Heart right ventricle (tissue), 16 donors: ENCODE measurements around the gene IFT88. TPM values are rescaled to one million over a fixed set of nuclear protein-coding genes. Genes with fewer than 3 reads are reported as not detected.

Experiments used
- ATAC-seq, 8 donors: fragments of 200-7000 bp; cut with Tn5 transposase; one replicate each; pipeline ENCODE4 v1.9.1; 2020; ENCODE audit warnings: mild to moderate bottlenecking in 8 of 8, moderate library complexity in 8 of 8, moderate number of reproducible peaks in 1 of 8
- DNase-seq, 2 donors: peaks; one replicate each; pipeline ENCODE4 v3.0.0-alpha.2; 2020
- H3K27ac ChIP-seq, 10 donors: fragments of 200-600 bp; sonication (generic) in 2 of 10; one replicate each; pipeline versions ENCODE4 v1.5.0 to v1.8.0; 2020 to 2022; ENCODE audit warnings: mild to moderate bottlenecking in 3 of 10
- H3K27me3 ChIP-seq, 7 donors: fragments of 200-600 bp; one replicate each; pipeline ENCODE4 v1.8.0; 2021 to 2022; ENCODE audit warnings: mild to moderate bottlenecking in 2 of 7
- H3K36me3 ChIP-seq, 9 donors: fragments of 200-600 bp; sonication (generic) in 1 of 9; one replicate each; pipeline versions ENCODE4 v1.5.0 to v1.8.0; 2020 to 2022; ENCODE audit warnings: mild to moderate bottlenecking in 2 of 9
- H3K4me1 ChIP-seq, 9 donors: fragments of 200-600 bp; sonication (generic) in 1 of 9; one replicate each; pipeline versions ENCODE4 v1.5.0 to v1.8.0; 2020 to 2022; ENCODE audit warnings: mild to moderate bottlenecking in 4 of 9
- H3K4me3 ChIP-seq, 10 donors: fragments of 200-600 bp; sonication (generic) in 2 of 10; one replicate each; pipeline versions ENCODE4 v1.5.0 to v1.8.0; 2020 to 2022; ENCODE audit warnings: mild to moderate bottlenecking in 7 of 10, moderate library complexity in 2 of 10
- H3K9me3 ChIP-seq, 11 donors: fragments of 200-600 bp in 10 of 11; sonication (generic) in 2 of 11; one replicate each; pipeline versions ENCODE4 v1.5.0 to v1.8.0; 2013 to 2022; ENCODE audit warnings: mild to moderate bottlenecking in 2 of 11, control low read depth in 1 of 11, moderate library complexity in 1 of 11
- WGBS, 2 donors: extraction: QIAGEN DNeasy Blood & Tissue Kit; methylation state at CpG; one replicate each; pipeline ENCODE4 v1.1.7; 2013; ENCODE audit warnings: inconsistent platforms in 1 of 2; 5-methylcytosine and 5-hydroxymethylcytosine counted together
- intact Hi-C, 10 donors: fragments of 100-400 bp; cut with DNase I; formaldehyde crosslinking; loops; one replicate each; pipeline versions ENCODE4 v1.11.1 to v1.14.2; 2022
- polyA plus RNA-seq, 2 donors: library from polyadenylated mRNA; stranded (reverse); fragments of 200-250 nt; gene quantifications; one replicate each; pipeline ENCODE4 v1.2.3, GENCODE V29; 2013
- total RNA-seq, 10 donors: library from RNA; stranded (reverse); fragmentation: NEBNext Ultra II Directional in 3 of 10; extraction: Animal tissue kit (Norgen Biotek cat#: 25700) in 3 of 10; gene quantifications; one replicate each; pipeline versions ENCODE4 v1.2.1 to v1.2.4, GENCODE V29; 2021 to 2023
- TF ChIP-seq, protein P1 (sequence below), 9 donors: fragments of 200-600 bp; sonication (generic) in 2 of 9; IDR thresholded peaks; one replicate each; pipeline versions ENCODE4 v1.5.0 to v1.8.0; 2021 to 2022; ENCODE audit warnings: antibody characterized with exemption in 9 of 9, mild to moderate bottlenecking in 5 of 9, moderate library complexity in 1 of 9
- donor health status: Arrhythmogenic right ventricular cardiomyopathy.
- donor health status: ischemic (EF 13 %, LVEDD 7.1; RV severe dilation, severe dysfunction).
- donor health status: healthy with polysubstance abuse.
- donor health status: DM: no; HTN: yes; CAD: no.
- donor health status: DM: no; HTN: no; CAD: no.
- donor health status: ischemic (EF 25% LVEDD 6.9; RV normal size, moderate dysfunction).
- donor health status: ischemic (EF 25% LVEDD 5.7; RV mildly dilated, moderate dysfunction).
- donor health status: healthy.
- donor health status: DM: yes; HTN: yes; CAD: no.
- donor health status: Ischemic cardiomyopathy.
- donor health status: ischemic (EF 35%, LVEDD 5.7; RV mildly dilated, moderate dysfunction).
- donor health status: nonischemic (EF 11% LVEDD 7.7; RV severe dilation, severe dysfunction).
- donor health status: DM: yes; HTN: yes; CAD: no.
- donor health status: PGD.
- donor health status: ischemic (EF 29% LVEDD 5.4; RV normal size, mild dysfunction).
- donor health status: nonischemic (EF 23%, LVEDD 6.1; RV moderate dilation, normal function).

IFT88 gene
- total and polyA plus RNA-seq, 12 donors, result 5.9 to 13.6 (median 7.3) TPM

DNA sequence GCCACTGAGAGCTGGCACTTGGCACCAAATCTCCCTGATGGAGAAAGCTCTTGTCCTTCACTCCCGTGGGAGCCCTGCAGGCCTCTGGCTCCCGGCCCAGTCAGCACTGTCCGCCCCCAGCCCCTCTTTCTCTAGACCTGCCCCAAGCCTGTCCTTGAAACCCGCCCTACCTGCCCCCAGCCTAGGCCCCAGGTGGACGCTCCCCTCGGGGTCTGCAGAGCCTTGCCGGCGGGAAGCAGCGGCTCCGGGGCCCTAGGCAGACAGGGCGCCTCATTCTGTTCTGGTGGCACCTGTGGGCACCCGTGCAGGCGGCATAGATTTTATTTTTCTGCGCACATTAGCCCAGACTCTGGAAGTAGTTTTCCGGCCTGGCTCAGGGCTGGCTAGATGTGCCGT is 154.1 kb downstream of the IFT88 start:
- ATAC-seq, result no peak
- 78 to 81% methylated on average over 16 of the region's 16 CpGs for WGBS, 2 donors
- intact Hi-C loops, result no loop called here
- no peak for DNase-seq
- TF ChIP-seq, protein P1, sequence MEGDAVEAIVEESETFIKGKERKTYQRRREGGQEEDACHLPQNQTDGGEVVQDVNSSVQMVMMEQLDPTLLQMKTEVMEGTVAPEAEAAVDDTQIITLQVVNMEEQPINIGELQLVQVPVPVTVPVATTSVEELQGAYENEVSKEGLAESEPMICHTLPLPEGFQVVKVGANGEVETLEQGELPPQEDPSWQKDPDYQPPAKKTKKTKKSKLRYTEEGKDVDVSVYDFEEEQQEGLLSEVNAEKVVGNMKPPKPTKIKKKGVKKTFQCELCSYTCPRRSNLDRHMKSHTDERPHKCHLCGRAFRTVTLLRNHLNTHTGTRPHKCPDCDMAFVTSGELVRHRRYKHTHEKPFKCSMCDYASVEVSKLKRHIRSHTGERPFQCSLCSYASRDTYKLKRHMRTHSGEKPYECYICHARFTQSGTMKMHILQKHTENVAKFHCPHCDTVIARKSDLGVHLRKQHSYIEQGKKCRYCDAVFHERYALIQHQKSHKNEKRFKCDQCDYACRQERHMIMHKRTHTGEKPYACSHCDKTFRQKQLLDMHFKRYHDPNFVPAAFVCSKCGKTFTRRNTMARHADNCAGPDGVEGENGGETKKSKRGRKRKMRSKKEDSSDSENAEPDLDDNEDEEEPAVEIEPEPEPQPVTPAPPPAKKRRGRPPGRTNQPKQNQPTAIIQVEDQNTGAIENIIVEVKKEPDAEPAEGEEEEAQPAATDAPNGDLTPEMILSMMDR (IDR thresholded peaks at IDR 0.05), result no peak
- H3K36me3 ChIP-seq, result no peaks in the 10 kb centered on the region
- peak overlapping the region in 5 of 10 donors; percentile 26 to 57 (median 50) for H3K4me3 ChIP-seq
- no peaks in the 10 kb centered on the region for H3K9me3 ChIP-seq
- peaks cover 0 to 30% (median 7%) of the 10 kb centered on the region in 7 donors for H3K27me3 ChIP-seq
- no peak overlapping the region for H3K27ac ChIP-seq
- H3K4me1 ChIP-seq, result peaks cover 5 to 18% (median 13%) of the 10 kb centered on the region in 9 donors

DNA sequence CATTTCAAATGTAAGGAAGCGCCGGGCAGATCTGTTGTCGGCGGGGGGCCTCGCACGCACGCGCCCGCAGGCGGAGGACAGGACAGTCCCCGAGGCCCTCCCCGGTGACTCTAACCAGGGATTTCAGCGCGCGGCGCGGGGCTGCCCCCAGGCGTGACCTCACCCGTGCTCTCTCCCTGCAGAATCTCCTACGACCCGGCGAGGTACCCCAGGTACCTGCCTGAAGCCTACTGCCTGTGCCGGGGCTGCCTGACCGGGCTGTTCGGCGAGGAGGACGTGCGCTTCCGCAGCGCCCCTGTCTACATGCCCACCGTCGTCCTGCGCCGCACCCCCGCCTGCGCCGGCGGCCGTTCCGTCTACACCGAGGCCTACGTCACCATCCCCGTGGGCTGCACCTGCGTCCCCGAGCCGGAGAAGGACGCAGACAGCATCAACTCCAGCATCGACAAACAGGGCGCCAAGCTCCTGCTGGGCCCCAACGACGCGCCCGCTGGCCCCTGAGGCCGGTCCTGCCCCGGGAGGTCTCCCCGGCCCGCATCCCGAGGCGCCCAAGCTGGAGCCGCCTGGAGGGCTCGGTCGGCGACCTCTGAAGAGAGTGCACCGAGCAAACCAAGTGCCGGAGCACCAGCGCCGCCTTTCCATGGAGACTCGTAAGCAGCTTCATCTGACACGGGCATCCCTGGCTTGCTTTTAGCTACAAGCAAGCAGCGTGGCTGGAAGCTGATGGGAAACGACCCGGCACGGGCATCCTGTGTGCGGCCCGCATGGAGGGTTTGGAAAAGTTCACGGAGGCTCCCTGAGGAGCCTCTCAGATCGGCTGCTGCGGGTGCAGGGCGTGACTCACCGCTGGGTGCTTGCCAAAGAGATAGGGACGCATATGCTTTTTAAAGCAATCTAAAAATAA is 154.7 kb downstream of the IFT88 start:
- peak; percentile 43 to 79 (median 66) for ATAC-seq

DNA sequence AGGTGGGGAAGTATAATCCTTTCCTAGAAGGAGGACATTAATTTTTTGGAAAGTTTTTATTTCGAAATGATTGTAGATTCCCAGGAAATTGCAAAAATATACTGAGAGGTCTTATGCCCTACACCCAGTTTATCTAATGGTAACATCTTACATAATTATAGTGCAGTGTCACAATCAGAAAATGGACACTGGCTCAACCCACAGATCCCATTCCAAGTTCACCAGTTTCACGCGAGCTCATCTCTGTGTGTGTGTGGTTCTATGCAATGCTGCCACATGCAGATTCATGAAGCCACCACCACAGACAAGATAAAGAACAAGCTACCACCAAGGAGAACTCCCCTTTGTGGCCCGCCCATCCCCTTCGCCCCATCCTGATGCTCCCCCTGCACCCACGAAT is 160.9 kb downstream of the IFT88 start:
- Histone ChIP-seq H3K4me1 (no peaks in the 10 kb centered on the region), H3K36me3 (peaks cover 0 to 17% (median 0%) of the 10 kb centered on the region in 9 donors), H3K27me3 (peaks cover 0 to 3% (median 0%) of the 10 kb centered on the region in 7 donors), H3K27ac (no peak overlapping the region), H3K9me3 (no peaks in the 10 kb centered on the region), H3K4me3 (no peak overlapping the region)
- no peak for ATAC-seq
- TF ChIP-seq, protein P1 (IDR thresholded peaks at IDR 0.05), result no peak
- no peak for DNase-seq
- 94 to 97% methylated on average over 6 of the region's 6 CpGs for WGBS, 2 donors
- intact Hi-C loops, result no loop called here

More for the DNA sequence above, 154.7 kb downstream of the IFT88 start:
- Histone ChIP-seq H3K27me3 (peaks cover 0 to 30% (median 7%) of the 10 kb centered on the region in 7 donors), H3K27ac (peak overlapping the region in 1 of 10 donors; percentile 40), H3K4me3 (peak overlapping the region; percentile 21 to 57 (median 49)), H3K9me3 (no peaks in the 10 kb centered on the region), H3K4me1 (peaks cover 5 to 18% (median 13%) of the 10 kb centered on the region in 9 donors), H3K36me3 (no peaks in the 10 kb centered on the region)
- DNase-seq, result peak; percentile 60 to 64
- WGBS, 2 donors, result 11 to 12% methylated on average over 81 of the region's 81 CpGs
- TF ChIP-seq, protein P1 (IDR thresholded peaks at IDR 0.05), result peak in 2 of 9 donors; percentile 35 to 36
- intact Hi-C loops, result no loop called here

DNA sequence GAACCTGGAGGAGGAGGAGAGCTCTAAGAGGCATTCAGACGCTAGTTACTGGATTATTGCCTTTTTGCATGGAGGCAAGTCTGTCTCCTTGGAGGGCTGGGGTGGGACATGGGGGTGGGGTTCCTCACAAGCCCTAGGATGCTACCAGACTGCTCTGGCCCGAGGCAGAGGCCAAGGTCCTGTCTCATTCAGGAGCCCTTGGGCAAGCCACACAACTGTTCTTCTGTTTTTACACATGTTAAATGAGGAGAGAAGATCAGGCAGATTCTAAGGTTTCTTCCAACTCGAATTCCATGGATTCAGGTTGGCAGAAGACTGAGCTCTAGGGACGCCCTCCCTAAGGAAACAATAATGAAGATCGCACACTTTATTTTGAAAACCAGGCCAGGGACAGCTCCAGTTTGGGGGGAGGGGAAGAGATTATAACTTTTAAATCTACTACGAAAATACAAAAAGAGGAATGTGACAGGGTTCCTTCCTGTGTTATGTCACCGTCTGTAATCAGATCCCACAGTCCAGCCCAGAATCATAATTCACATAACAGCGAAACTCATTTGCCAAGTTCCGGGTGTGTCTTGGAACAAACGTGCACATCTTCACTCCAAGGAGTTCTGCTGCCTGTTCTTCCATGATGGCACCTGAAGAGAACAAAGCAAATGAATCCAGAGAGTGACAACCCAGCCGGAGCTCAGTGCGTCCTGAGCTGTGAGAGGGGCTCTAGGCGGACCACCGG is 161.8 kb downstream of the IFT88 start:
- H3K27me3 ChIP-seq, result no peaks in the 10 kb centered on the region
- no peaks in the 10 kb centered on the region for H3K4me1 ChIP-seq
- no peaks in the 10 kb centered on the region for H3K9me3 ChIP-seq
- peaks cover 0 to 17% (median 0%) of the 10 kb centered on the region in 9 donors for H3K36me3 ChIP-seq
- DNase-seq (no peak), ATAC-seq (no peak)
- H3K27ac ChIP-seq, result no peak overlapping the region
- no peak overlapping the region for H3K4me3 ChIP-seq
- TF ChIP-seq, protein P1 (IDR thresholded peaks at IDR 0.05), result no peak
- intact Hi-C loops, result no loop called here
- 69 to 77% methylated on average over 14 of the region's 14 CpGs for WGBS, 2 donors
